Activated naive CD8-positive, alpha-beta T cell treated with anti-CD3 and anti-CD28 coated beads, Interleukin-2, amount 10 ng/mL, durations not matched to agents 7 days and 5 days (primary cell): ENCODE data around the gene NCKAP1. TPM values are rescaled to one million over a fixed set of nuclear protein-coding genes. Genes with fewer than 3 reads are reported as not detected.
"Not testable (repeated sequence)": the region's sequence is repeated elsewhere in the genome, so short reads cannot be mapped to it uniquely, and the experiment has no call there.

ENCODE experiments used
- ATAC-seq: fragments of 150-1000 bp; cut with Tn5 transposase; one replicate; pipeline ENCODE4 v1.10.0; 2021; ENCODE audit warnings: low read depth, moderate library complexity
- POLR2A ChIA-PET: fragments of 350-600 bp; sonication (Branson Sonifier 250); formaldehyde crosslinking; loops from one replicate; lab custom pipeline; 2021; ENCODE audit warnings: antibody characterized with exemption; lab: Charles Lee
- DNase-seq: peaks from one replicate; pipeline ENCODE4 v3.0.0; 2021
- H3K27ac Mint-ChIP-seq: one replicate; pipeline ENCODE4 v1.8.0; 2022; ENCODE audit warnings: mild to moderate bottlenecking, mixed read lengths
- H3K27me3 Mint-ChIP-seq: one replicate; pipeline ENCODE4 v1.8.0; 2022; ENCODE audit warnings: mild to moderate bottlenecking, moderate library complexity, mixed read lengths
- H3K36me3 Mint-ChIP-seq: one replicate; pipeline ENCODE4 v1.8.0; 2021; ENCODE audit warnings: mild to moderate bottlenecking, mixed read lengths
- H3K4me1 Mint-ChIP-seq: one replicate; pipeline ENCODE4 v1.8.0; 2021; ENCODE audit warnings: mixed read lengths
- H3K4me3 Mint-ChIP-seq: one replicate; pipeline ENCODE4 v1.8.0; 2022; ENCODE audit warnings: mild to moderate bottlenecking, moderate library complexity, mixed read lengths
- H3K9me3 Mint-ChIP-seq: one replicate; pipeline ENCODE4 v1.8.0; 2021; ENCODE audit warnings: mixed read lengths
- total RNA-seq, 2 experiments: library from RNA; stranded (reverse); gene quantifications; one replicate each; pipeline ENCODE4 v1.2.3, GENCODE V29; 2021

Gene NCKAP1
- total RNA-seq, 2 experiments from 2014 or later, result 0.69 to 1.2 TPM

DNA sequence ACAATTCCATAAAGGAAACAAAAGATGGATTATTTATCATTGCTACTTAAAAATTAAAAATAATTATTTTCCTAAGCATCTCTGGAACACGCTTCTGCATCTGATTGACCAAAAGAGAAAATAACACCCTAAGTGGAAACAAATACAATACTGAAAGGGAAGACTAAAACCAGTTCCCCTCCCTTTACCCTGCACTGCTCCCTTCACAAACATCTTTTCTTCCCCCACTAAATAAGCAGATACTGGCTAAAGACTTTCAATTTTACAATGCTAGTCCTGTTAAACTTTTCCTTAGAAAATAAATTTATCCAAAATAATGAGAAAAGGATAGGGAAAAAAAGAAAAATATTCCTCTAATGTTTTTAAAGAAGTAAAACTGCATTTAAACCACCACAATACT is 4.3 kb downstream of the NCKAP1 start:
- POLR2A ChIA-PET, result no interaction called here
- DNase-seq (no peak), ATAC-seq (no peak)
- Mint-ChIP-seq H3K36me3 (no peaks in the 10 kb centered on the region), H3K4me1 (peaks cover 23% of the 10 kb centered on the region), H3K27me3 (peaks cover 77% of the 10 kb centered on the region), H3K27ac (no peak overlapping the region), H3K9me3 (no peaks in the 10 kb centered on the region), H3K4me3 (no peak overlapping the region)

DNA sequence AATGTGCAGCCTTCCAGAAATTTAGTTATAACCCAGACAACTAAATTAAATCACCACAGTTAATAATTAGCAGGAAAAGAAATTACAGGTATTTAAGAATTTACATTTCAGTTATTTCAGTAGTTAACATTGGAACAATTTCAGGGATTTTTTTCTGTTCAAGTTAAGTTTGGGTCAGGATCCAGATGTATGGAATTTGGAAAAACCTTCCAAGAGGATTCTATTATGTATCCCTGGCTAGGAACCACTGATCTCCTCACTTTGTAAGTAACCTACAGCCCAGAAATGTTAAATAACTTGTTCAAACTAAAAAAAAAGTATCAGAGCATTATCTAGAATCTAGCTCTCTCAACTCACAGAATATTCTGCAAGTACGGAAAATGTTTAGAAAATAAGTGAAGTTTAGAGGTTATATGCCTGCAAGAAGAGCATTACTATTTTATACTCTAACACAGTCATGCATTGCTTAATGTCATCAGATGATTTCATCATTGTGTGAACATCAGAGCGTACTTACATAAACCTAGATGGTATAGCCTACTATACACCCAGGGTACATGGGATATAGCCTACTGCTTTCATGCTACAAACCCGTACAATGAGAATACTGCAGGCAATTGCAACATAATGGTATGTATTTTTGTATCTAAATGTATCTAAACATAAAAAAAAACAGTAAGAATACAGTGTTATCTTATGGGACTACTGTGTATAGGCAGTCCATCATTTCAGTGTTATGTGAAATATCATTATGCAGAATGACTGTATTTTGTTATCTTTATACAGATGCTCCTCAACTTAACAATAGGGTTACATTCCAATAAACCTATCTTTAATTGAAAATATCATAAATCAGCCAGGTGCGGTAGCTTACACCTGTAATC is 6.1 kb downstream of the NCKAP1 start:
- Mint-ChIP-seq H3K4me3 (no peak overlapping the region), H3K9me3 (no peaks in the 10 kb centered on the region), H3K27me3 (peaks cover 82% of the 10 kb centered on the region), H3K36me3 (no peaks in the 10 kb centered on the region), H3K27ac (no peak overlapping the region), H3K4me1 (peaks cover 17% of the 10 kb centered on the region)
- ATAC-seq (no peak), DNase-seq (no peak)
- POLR2A ChIA-PET, result no interaction called here

DNA sequence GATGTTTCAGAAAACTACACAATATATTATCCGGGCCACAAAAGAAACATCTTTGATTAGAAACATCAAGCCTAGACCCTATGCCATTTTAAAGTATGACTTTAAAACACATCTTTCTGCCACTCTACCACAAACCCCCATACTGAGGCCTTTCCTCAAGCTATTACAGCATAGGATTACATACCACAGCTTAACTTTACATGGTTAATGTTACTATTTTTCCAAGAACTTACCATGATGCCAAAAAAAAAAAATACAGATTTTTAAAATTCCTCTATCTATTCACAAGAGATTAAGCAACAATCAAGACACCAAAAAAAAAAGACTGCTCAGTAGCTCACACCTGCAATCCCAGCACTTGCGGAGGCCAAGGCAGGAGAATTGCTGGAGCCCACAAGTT is 9.0 kb downstream of the NCKAP1 start:
- H3K27ac Mint-ChIP-seq, result no peak overlapping the region
- ATAC-seq (no peak), DNase-seq (no peak)
- H3K4me3 Mint-ChIP-seq, result no peak overlapping the region
- no peaks in the 10 kb centered on the region for H3K4me1 Mint-ChIP-seq
- no peaks in the 10 kb centered on the region for H3K9me3 Mint-ChIP-seq
- POLR2A ChIA-PET, result interaction anchor here (0.6 kb wide), 1 partner anchor 314 kb away, joined by 3 read pairs; no protein-coding TSS in a partner anchor
- H3K36me3 Mint-ChIP-seq, result no peaks in the 10 kb centered on the region
- H3K27me3 Mint-ChIP-seq, result peaks cover 85% of the 10 kb centered on the region

DNA sequence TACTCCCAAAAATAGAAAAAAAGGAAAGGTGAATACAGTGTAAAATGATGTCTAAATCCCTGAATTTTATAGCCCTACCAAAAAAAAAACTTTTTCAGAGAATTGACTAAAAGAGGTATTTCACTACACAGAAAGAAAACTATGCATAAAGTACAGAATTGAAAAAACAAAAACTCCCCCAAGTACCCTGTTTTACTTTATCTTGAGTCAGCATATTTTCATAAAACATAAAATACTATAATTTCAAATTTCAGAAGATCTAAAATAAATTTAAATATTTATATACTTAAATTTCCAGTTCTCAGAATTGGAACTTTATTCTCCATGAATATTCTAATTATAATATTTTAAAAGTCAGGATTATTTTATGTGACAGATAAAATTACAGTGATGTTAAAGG is 10.1 kb downstream of the NCKAP1 start:
- Mint-ChIP-seq H3K4me1 (no peaks in the 10 kb centered on the region), H3K9me3 (no peaks in the 10 kb centered on the region), H3K4me3 (no peak overlapping the region), H3K27me3 (peaks cover 81% of the 10 kb centered on the region), H3K36me3 (no peaks in the 10 kb centered on the region), H3K27ac (no peak overlapping the region)
- ATAC-seq, result no peak
- POLR2A ChIA-PET, result no interaction called here
- no peak for DNase-seq

DNA sequence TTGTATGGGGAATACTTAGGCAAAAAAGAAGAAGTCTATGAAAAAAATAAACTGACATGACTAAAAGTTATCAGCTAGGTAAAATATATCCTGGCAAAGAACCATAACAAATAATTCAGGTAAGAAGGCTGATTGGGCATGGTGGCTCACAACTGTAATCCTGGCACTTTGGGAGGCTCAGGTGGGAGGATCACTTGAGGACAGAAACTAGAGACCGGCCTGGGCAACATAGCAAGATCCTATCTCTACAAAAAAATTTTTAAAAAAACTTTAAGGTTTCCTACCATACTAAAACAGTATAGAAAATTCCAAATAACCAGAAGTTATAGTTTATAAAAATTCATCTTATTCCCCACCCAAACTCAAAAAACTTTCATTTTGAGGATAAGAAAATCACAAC is 10.8 kb downstream of the NCKAP1 start:
- ATAC-seq (no peak), DNase-seq (no peak)
- Mint-ChIP-seq H3K36me3 (no peaks in the 10 kb centered on the region), H3K27ac (no peak overlapping the region), H3K4me3 (no peak overlapping the region), H3K9me3 (no peaks in the 10 kb centered on the region), H3K27me3 (peaks cover 79% of the 10 kb centered on the region), H3K4me1 (no peaks in the 10 kb centered on the region)
- POLR2A ChIA-PET, result no interaction called here

DNA sequence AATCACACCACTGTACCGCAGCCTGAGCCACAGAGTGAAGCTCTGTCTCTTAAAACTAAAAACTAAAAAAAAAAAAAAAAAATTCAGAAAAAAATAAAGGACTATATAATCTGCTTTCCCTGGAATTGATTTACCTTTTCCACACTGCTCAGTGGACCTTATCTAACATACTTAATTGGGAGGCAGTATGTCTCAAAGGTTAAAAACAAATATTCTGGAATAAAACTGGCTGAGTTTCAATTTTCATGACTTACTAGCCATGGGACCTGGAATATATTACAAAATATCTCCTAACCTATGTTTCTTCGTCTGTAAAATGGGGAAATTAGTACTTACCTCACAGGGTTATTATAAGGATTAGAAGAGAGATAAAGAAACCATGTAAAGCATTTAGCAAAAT is 11.8 kb downstream of the NCKAP1 start:
- Mint-ChIP-seq H3K4me3 (no peak overlapping the region), H3K27ac (no peak overlapping the region)

DNA sequence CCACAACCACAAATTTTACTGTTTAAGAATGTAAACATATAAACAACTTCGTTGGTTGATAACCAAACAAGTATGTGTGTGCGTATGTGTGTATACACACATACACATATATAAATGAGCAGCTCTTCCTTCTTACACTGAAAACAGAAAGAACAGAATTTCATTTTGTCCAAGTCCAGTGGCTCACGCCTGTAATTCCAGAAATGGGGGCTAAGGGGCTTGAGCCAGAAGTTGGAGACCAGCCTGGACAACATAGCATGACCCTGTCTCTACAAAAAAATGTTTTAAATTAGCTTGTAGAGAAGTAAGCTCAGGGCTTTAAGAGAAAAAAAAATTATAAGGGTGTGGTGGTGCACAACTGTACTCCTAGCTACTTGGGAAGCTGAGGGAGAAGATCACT is 12.3 kb downstream of the NCKAP1 start:
- no peaks in the 10 kb centered on the region for H3K4me1 Mint-ChIP-seq
- no peak for ATAC-seq

More for the DNA sequence above, 11.8 kb downstream of the NCKAP1 start:
- POLR2A ChIA-PET, result no interaction called here
- Mint-ChIP-seq H3K27me3 (peaks cover 76% of the 10 kb centered on the region), H3K9me3 (no peaks in the 10 kb centered on the region), H3K36me3 (no peaks in the 10 kb centered on the region), H3K4me1 (no peaks in the 10 kb centered on the region)
- DNase-seq (no peak), ATAC-seq (no peak)

DNA sequence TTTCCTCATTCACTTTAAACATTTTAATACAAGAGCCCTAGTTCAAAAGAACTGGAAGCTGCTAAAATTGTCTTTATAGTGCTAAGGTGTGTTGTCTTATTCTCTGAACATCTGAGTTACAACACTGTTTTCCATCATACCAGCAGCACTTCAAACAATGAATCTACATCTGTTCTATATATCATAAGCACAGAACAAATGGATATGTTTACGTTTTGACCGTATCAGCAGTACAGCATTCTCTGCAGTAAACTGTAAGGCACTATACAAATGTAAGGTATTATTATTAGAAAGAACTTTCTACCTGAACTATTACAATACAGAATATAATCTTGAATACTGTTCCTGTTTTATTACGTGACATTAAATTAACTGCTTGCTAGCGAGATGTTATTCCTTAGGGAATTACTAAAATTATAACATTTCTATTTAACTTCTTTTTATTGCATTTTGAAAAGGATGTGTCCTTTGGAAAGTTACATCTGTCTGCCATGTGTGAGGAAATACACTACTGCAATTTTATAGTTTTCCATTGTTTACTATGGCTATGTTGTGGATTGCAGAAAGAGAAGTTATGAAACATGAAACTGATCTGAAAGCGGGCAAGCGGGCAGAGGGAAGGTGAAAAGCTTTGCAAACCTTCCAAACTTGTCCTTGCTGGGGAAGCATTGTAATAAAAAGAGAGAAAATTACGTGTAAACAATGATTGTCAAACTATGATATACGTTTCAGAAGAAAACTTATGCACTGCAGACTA is 13.7 kb downstream of the NCKAP1 start:
- no peak for ATAC-seq
- Mint-ChIP-seq H3K36me3 (no peaks in the 10 kb centered on the region), H3K27me3 (peaks cover 74% of the 10 kb centered on the region), H3K4me1 (no peaks in the 10 kb centered on the region), H3K27ac (no peak overlapping the region), H3K9me3 (no peaks in the 10 kb centered on the region), H3K4me3 (no peak overlapping the region)
- POLR2A ChIA-PET, result no interaction called here
- DNase-seq, result no peak

More for the DNA sequence above, 12.3 kb downstream of the NCKAP1 start:
- Mint-ChIP-seq H3K4me3 (no peak overlapping the region), H3K27ac (no peak overlapping the region), H3K36me3 (no peaks in the 10 kb centered on the region), H3K9me3 (no peaks in the 10 kb centered on the region), H3K27me3 (peaks cover 73% of the 10 kb centered on the region)
- no peak for DNase-seq
- POLR2A ChIA-PET, result no interaction called here

DNA sequence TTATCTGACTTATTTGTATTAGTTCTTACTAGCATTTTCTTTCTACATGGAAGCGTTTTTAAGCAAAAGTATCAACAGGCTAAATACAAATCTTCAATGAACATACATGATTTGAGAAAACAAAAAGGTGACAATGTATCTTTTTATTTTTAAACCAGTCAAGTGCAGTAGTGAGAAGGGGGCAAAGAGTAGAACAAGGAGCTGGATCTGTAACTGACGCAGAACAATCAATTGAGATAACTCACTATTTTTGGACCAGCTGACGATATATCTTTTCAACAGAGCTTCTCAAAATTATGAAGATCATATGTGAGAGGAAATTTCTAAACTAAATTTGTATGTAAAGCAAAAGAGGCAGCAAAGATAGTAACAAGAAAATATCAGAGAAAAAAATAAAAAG is 15.5 kb downstream of the NCKAP1 start:
- H3K27ac Mint-ChIP-seq, result no peak overlapping the region
- peaks cover 69% of the 10 kb centered on the region for H3K27me3 Mint-ChIP-seq
- H3K4me1 Mint-ChIP-seq, result no peaks in the 10 kb centered on the region
- ATAC-seq (no peak), DNase-seq (no peak)
- H3K9me3 Mint-ChIP-seq, result no peaks in the 10 kb centered on the region
- no peaks in the 10 kb centered on the region for H3K36me3 Mint-ChIP-seq
- POLR2A ChIA-PET, result no interaction called here
- H3K4me3 Mint-ChIP-seq, result no peak overlapping the region

DNA sequence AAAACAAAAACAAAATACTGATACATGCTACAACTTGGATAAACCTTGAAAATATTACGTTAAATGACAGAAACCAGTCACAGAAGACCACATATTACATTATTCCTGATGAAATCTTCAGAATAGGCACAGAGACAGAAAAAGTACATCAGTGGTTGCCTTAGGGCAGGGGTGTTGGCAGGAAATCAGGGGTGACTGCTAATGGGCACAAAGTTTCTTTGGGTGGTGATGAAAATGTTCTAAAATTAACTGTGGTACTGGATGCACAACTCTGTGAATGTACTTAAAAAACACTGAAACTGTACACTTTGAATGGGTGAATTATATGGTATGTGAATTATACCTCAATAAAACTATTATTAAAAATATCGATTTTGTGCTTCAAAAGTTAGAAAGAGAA is 16.6 kb downstream of the NCKAP1 start:
- POLR2A ChIA-PET, result no interaction called here
- Mint-ChIP-seq H3K9me3 (no peaks in the 10 kb centered on the region), H3K4me3 (no peak overlapping the region), H3K27ac (no peak overlapping the region), H3K36me3 (no peaks in the 10 kb centered on the region), H3K4me1 (no peaks in the 10 kb centered on the region), H3K27me3 (peaks cover 58% of the 10 kb centered on the region)
- DNase-seq, result no peak
- ATAC-seq, result no peak

DNA sequence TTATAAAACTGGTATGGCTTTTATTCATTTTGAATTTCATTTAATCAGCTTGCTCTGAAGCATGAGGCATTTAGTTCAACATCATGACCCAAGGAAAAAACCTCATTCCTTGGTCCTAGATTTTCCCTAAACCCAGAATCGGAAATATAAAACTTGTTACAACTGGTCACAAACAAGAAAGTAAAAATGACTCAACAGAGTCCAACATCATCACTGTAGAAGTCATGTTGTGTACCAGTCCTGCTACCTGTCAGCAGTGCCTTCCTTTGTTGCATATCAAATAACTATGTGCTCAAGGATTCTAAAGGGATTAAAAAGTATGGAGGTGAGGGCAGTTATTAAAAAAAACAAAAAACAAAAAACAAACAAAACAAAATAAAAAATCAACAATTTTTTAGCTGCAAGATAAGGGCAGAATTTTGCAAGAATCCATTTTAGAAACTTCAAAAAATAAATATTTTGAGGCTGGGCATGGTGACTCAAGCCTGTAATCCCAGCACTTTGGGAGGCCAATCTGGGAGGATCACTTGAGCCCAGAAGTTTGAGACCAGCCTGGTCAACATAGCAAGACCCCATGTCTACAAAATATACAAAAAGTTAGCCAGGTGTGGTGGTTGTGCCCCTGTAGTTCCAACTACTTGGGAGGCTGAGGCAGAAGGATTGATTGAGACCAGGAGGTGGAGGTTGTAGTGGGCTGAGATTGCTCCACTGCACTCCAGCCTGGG is 18.4 kb downstream of the NCKAP1 start:
- Mint-ChIP-seq H3K4me1 (no peaks in the 10 kb centered on the region), H3K27me3 (peaks cover 52% of the 10 kb centered on the region), H3K36me3 (no peaks in the 10 kb centered on the region), H3K4me3 (no peak overlapping the region), H3K9me3 (no peaks in the 10 kb centered on the region), H3K27ac (no peak overlapping the region)
- POLR2A ChIA-PET, result no interaction called here
- DNase-seq, result no peak
- no peak for ATAC-seq

DNA sequence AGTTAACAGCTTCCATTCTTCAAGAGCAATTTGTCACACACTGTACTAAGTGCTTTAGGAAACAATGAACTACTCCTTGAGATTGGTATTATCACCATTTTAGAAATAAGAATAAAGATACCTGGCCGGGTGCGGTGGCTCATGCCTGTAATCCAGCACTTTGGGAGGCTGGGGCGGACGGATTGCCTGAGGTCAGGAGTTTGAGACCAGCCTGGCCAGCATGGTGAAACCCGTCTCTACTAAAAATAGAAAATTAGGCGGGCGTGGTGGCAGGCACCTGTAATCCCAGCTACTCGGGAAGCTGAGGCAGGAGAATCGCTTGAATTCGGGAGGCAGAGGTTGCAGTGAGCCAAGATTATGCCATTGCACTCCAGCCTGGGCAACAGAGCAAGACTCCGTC is 20.4 kb downstream of the NCKAP1 start:
- H3K27me3 Mint-ChIP-seq, result peaks cover 48% of the 10 kb centered on the region
- not testable (repeated sequence) for H3K4me1 Mint-ChIP-seq

DNA sequence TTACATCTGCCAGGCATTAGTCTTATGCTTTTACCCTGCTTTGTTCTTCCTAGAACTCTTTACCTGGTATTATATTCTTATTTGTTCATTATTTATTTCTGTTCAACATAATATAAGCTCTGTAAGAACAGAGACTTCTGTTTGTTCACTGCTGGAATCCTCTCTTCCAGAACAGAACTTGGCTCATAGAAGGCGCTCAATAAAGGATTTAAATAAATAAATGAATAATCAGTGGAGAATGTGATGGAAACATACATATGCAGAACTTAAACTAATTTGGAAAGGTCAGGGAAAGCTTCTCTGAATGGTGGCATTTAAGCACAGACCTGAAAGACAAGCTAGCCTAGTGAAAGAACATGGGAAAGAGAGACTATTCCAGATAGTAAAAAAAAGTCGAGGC is 24.3 kb downstream of the NCKAP1 start:
- Mint-ChIP-seq H3K9me3 (no peaks in the 10 kb centered on the region), H3K36me3 (no peaks in the 10 kb centered on the region), H3K4me3 (no peak overlapping the region), H3K4me1 (no peaks in the 10 kb centered on the region), H3K27me3 (peaks cover 25% of the 10 kb centered on the region), H3K27ac (no peak overlapping the region)
- POLR2A ChIA-PET, result no interaction called here
- ATAC-seq (no peak), DNase-seq (no peak)

More for the DNA sequence above, 20.4 kb downstream of the NCKAP1 start:
- H3K4me3 Mint-ChIP-seq, H3K9me3 Mint-ChIP-seq, ATAC-seq, POLR2A ChIA-PET, DNase-seq, H3K27ac Mint-ChIP-seq, H3K36me3 Mint-ChIP-seq: not testable (repeated sequence)
